GM23248 (cell line): ENCODE data around the gene PRKCA.

Experiments
- EZH2 ChIP-seq: fragments of 200-600 bp; sonication (generic); IDR thresholded peaks from 2 replicates; pipeline ENCODE4 v1.6.1; 2018; ENCODE audit warnings: antibody characterized with exemption, mild to moderate bottlenecking; ENCODE audit not compliant: insufficient read depth, poor library complexity, severe bottlenecking
- EZH2phosphoT487 ChIP-seq: fragments of 200-600 bp; sonication (generic); IDR thresholded peaks from 2 replicates; pipeline ENCODE4 v1.6.1; 2018; ENCODE audit warnings: antibody characterized with exemption, moderate library complexity, mild to moderate bottlenecking, low read depth; ENCODE audit not compliant: insufficient read depth

DNA sequence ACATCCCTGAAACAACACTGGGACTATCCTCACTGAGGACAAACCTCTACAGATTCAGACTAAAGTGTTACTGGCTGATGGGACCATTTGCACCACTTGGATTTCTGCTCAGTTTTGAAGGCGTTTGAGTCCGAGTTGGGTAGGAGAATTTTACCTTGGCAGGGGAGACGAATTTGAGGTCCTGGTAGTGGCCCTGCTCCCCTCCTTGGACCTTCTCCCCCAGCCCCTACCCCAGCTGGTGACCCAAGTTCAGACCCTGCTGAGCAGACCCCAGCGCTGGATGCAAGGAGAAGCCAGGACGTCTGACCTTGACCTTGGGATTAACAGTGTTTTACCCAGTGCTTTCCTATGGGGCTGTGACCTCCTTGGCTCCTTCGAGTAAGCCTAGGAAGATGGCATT is 546.1 kb downstream of the PRKCA start:
- TF ChIP-seq EZH2 (no peak), EZH2phosphoT487 (no peak)
